Neuron (in vitro differentiated cells): ENCODE measurements around the gene USF2.

Experiments
- H2AFZ ChIP-seq: one replicate; pipeline ENCODE4 v1.6.1; 2013; ENCODE audit warnings: low read depth, mild to moderate bottlenecking, inconsistent platforms, low read length, moderate library complexity
- H3K27me3 ChIP-seq: one replicate; pipeline ENCODE4 v1.6.1; 2013; ENCODE audit warnings: low read length; ENCODE audit not compliant: insufficient read depth
- H3K36me3 ChIP-seq: one replicate; pipeline ENCODE4 v1.6.1; 2013; ENCODE audit warnings: low read length; ENCODE audit not compliant: insufficient read depth
- H3K4me1 ChIP-seq: one replicate; pipeline ENCODE4 v1.6.1; 2013; ENCODE audit warnings: low read length; ENCODE audit not compliant: insufficient read depth
- H3K4me3 ChIP-seq: 2 replicates; pipeline ENCODE4 v1.5.1; 2013; ENCODE audit warnings: mild to moderate bottlenecking, low read length, moderate library complexity
- H3K9me3 ChIP-seq: one replicate; pipeline ENCODE4 v1.6.1; 2013; ENCODE audit warnings: low read length

USF2 gene

GRCh38 chr19:35249848-35250711, 18.7 kb upstream of the USF2 start:
- Histone ChIP-seq H2AFZ (no peak overlapping the region), H3K27me3 (peaks cover 44% of the 10 kb centered on the region), H3K4me3 (peak overlapping the region; percentile 66), H3K36me3 (no peaks in the 10 kb centered on the region), H3K4me1 (peaks cover 3% of the 10 kb centered on the region), H3K9me3 (peaks cover 8% of the 10 kb centered on the region)

DNA sequence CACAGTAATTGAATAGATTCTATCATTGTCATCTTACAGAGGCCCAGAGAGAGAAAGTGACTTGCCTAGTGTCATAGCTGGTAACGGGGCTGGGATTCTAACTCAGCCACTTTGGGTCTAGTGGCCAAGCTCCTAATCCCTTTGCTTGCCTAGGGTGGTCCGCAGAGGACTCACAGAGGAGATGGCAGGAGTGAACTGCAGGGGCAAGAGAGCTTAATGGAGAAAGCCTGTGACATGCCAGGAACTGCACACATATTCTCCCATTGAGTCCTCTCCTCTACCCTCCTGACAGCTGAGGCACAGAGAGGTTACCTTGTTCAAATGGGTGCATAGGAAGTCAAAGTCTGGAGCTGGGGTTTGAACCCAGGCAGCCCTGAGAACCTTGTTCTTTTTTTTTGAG, 17.3 kb upstream of the USF2 start:
- Histone ChIP-seq H3K4me3 (no peak overlapping the region), H3K27me3 (peaks cover 37% of the 10 kb centered on the region), H3K36me3 (no peaks in the 10 kb centered on the region), H3K4me1 (peaks cover 3% of the 10 kb centered on the region), H3K9me3 (peaks cover 8% of the 10 kb centered on the region), H2AFZ (no peak overlapping the region)

DNA sequence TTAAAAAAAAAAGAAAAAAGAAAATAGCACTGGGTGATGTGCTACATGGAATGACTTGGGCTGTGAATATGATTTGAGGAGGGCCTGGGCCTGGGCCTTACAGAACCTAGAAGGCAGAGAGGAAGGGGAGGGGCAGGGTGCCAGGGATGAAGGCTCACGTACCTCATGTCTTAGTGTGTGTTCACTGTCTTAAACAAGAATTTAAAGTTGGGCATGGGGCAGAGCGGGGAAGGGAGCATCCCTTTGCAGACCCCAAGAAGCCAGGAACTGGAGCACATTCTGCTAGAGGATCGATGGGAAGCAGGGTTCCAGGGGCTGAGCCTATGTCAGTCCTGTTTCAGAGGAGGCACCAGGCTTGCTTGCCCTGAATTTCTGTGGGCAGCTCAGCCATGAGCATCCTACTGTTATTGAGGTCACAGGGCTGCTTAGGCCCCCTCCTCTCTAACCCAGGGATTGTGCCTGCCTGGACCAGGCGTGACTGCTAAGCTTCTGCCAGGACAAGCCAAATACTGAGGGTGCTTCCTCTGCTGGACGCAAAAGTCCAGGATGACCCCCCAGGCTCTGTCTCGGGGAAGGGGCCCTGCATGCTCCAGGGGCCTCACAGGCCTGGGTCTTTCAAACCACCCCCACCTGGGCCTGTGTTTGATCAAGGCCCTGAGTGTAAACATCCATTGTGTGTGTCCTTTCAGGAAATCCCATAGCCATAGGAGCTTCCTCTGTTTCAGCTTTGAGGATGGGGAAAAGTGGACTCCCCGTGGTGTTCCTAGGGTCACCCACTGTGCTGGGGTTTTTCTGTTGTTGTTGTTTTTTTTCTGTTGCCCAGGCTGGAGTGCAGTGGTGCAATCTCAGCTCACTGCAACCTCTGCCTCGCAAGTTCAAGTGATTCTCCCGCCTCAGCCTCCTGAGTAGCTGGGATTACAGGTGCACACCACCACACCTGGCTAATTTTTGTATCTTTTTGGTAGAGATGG, 15.2 kb upstream of the USF2 start:
- Histone ChIP-seq H3K4me3 (no peak overlapping the region), H3K27me3 (peaks cover 19% of the 10 kb centered on the region), H3K36me3 (no peaks in the 10 kb centered on the region), H3K9me3 (peaks cover 6% of the 10 kb centered on the region), H2AFZ (no peak overlapping the region), H3K4me1 (peaks cover 10% of the 10 kb centered on the region)

DNA sequence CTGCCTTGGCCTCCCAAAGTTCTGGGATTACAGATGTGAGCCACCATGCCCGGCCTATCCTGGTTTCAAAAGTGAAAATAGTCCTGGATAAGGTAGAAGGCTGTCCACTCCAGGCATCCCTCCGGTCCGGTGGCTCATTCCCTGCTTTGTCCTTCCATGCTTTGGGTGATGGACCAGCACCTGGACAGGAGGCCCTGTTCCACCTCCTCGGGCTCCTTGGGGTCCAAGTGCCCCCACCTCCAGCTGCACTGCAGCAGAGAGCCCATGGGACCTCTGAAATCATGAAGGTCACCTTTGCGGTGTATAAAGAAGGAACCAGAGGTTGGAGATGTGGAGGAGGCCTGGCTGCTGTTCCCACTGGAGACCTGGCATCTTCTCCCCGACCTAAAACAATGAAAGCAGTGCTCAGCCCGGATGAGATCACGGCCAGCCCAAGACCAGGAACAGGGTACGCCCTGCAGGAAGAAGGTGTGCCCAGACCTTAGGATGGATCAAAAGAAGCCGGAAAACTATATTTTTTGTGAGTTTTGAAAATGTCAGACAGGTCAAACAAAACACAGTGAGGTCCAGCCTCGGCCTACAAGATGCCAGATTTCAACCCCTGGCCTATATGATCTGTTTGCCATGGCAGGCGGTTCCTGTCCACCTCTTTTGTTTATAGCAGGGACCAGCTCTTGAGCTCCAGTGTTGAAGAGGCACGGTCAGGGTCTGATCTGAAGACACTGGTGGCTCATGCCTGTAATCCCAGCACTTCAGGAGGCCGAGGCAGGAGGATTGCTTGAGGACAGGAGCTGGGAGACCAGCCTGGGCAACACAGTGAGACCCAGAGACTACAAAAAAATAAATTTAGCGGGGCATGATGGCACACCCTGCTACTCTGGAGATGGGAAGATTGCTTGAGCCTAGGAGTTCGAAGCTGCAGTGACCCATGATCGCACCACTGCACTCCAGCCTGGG, 14.1 kb upstream of the USF2 start:
- peaks cover 6% of the 10 kb centered on the region for H3K9me3 ChIP-seq
- no peaks in the 10 kb centered on the region for H3K36me3 ChIP-seq
- no peak overlapping the region for H3K4me3 ChIP-seq
- no peak overlapping the region for H2AFZ ChIP-seq
- peaks cover 13% of the 10 kb centered on the region for H3K4me1 ChIP-seq
- peaks cover 9% of the 10 kb centered on the region for H3K27me3 ChIP-seq

DNA sequence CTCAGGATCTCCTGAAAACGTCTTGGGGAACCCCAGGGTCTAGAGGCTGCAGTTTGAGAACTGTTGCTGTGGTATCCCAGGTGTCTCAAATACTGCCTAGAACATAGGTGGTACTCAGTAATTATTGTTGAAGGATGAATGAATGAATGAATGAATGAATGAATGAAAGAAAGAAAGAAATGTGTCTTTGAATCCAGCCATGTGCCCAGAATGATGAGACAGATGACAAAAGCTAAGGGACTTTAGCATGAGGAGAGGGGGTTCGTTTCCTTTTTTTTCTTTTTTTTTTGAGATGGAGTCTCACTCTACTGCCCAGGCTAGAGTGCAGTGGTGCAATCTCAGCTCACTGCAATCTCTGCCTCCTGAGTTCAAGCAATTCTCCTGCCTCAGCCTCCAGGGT, 12.2 kb upstream of the USF2 start:
- Histone ChIP-seq H2AFZ (no peak overlapping the region), H3K36me3 (no peaks in the 10 kb centered on the region)

GRCh38 chr19:35257113-35257461, 11.7 kb upstream of the USF2 start:
- no peaks in the 10 kb centered on the region for H3K27me3 ChIP-seq
- no peak overlapping the region for H3K4me3 ChIP-seq
- H3K4me1 ChIP-seq: peaks cover 13% of the 10 kb centered on the region
- no peaks in the 10 kb centered on the region for H3K9me3 ChIP-seq
- H3K36me3 ChIP-seq: no peaks in the 10 kb centered on the region
- no peak overlapping the region for H2AFZ ChIP-seq

More for the DNA sequence above, 12.2 kb upstream of the USF2 start:
- Histone ChIP-seq H3K27me3 (no peaks in the 10 kb centered on the region), H3K4me1 (peaks cover 13% of the 10 kb centered on the region), H3K4me3 (no peak overlapping the region), H3K9me3 (no peaks in the 10 kb centered on the region)

DNA sequence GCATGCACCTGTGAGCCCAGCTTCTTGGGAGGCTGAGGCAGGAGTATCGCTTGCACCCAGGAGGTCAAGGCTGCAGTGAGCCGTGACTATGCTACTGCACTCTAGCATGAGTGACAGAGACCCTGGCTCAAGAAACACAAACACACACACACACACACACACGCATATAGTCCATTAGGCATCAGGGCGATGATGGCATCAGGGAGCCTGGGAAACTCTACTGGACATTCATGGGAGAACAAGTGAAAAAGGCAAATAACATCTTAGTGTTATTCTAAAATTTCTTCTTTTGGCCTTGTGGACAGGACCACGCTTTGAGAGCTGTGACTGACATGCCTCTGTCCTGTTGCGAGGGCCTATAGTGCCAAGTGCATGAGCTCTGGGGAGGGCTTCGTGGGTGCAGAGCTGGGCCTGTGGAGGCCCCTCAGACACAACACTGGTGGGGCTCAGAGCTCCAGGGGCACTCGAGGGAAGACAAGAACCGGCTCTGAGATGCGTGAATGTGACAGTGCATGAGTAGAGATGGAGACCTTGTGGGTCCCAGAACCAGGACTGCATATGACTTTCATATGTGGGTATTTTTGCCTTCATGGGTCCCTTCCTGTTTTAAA, 8.0 kb upstream of the USF2 start:
- no peaks in the 10 kb centered on the region for H3K27me3 ChIP-seq
- no peaks in the 10 kb centered on the region for H3K36me3 ChIP-seq
- no peaks in the 10 kb centered on the region for H3K9me3 ChIP-seq
- H3K4me3 ChIP-seq: no peak overlapping the region
- peaks cover 13% of the 10 kb centered on the region for H3K4me1 ChIP-seq
- H2AFZ ChIP-seq: no peak overlapping the region

DNA sequence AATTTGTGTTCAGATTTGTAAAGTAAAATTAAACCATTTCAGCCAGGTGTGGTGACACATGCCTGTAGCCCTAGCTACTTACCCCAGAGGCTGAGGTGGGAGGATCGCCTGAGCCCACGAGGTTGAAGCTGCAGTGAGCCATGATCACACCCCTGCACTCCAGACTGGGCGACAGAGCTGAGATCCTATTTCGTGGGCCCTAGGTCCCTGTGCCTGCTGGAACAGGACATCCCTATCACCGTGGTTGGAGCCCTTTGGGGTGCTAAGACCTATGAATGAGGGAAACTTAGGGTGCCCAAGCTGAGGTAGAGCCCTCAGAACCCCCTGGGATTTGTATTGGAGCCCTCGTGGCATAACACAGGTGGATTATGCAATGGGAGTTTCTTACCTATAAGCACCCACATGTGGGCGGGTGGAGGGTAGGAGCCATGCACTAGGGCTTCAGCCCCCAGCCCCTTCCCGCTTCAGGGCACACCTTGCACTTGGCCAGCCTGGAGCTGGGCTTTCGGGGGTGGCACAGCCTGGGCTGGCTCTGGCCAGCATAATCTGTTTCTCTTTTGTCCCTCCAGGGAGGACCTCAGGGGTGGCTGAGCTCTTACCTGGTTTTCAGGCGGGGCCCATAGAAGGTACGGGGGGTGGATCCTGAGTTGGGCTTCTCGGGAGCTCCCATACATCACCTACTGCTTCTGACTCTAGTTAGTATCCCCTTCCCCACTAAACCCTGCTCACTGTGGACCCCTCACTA, 7.2 kb upstream of the USF2 start:
- Histone ChIP-seq H3K36me3 (peaks cover 6% of the 10 kb centered on the region), H2AFZ (no peak overlapping the region), H3K9me3 (no peaks in the 10 kb centered on the region), H3K4me1 (peaks cover 15% of the 10 kb centered on the region), H3K4me3 (no peak overlapping the region), H3K27me3 (no peaks in the 10 kb centered on the region)

- peaks cover 8% of the 10 kb centered on the region for H3K36me3 ChIP-seq
- no peaks in the 10 kb centered on the region for H3K27me3 ChIP-seq
- peaks cover 20% of the 10 kb centered on the region for H3K4me1 ChIP-seq
- no peak overlapping the region for H2AFZ ChIP-seq
- no peak overlapping the region for H3K4me3 ChIP-seq
- no peaks in the 10 kb centered on the region for H3K9me3 ChIP-seq
Observed at GRCh38 chr19:35262101-35262761, 6.5 kb upstream of the USF2 start.

DNA sequence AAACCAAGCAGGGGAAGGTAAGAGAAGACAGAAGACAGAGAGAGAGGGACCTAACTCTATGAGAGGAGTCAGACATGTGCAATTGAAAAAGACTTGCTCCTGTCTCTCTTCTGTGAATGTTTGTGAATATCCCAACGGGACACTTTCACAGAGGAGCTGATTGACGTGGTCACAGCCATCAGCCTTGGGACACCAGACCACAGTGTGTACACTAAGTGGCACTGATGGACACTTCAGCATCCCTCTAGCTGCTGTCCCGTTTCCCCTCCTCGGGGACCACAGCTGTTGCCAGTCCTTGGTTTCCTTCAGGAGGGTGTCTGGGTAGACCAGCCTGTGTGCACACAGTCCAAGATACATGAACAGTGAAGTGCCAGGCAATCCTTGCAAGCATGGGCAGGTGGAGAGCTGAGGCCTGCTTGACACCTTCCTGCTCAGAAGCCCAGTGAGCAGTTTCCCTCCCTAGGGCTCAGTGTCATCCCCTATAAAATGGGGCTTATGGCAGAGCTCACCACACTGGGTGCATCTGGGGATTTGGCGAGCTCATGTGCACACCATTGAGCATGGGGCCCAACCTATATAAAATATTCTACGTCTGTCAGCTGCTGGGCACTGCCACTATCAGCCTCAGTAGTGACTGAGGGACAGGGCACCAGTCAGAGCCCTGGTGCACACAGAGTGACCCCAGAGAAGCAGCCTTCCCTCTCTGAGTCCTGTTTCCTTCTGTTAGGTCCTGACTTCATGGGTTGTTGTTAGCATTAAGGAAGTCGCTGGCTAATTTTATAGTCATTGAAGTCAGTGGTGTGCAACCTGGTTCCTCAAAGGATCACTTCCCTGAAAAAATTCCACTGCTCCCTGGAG, 4.3 kb upstream of the USF2 start:
- Histone ChIP-seq H3K4me3 (no peak overlapping the region), H3K36me3 (peaks cover 8% of the 10 kb centered on the region), H3K4me1 (peaks cover 8% of the 10 kb centered on the region)

More for the DNA sequence above, 4.3 kb upstream of the USF2 start:
- Histone ChIP-seq H3K9me3 (no peaks in the 10 kb centered on the region), H3K27me3 (no peaks in the 10 kb centered on the region), H2AFZ (no peak overlapping the region)
